NT2/D1 (cell line): ENCODE data around the gene MXD1.

ENCODE experiments used
- DNase-seq: peaks from one replicate; pipeline ENCODE4 v3.0.0-alpha.2; 2011; ENCODE audit warnings: low read depth, low spot score
- H3K27me3 ChIP-seq: 2 replicates; pipeline ENCODE4 v1.6.0; 2011; ENCODE audit warnings: mild to moderate bottlenecking; ENCODE audit not compliant: insufficient read length, insufficient read depth
- H3K36me3 ChIP-seq: 2 replicates; pipeline ENCODE4 v1.6.1; 2011; ENCODE audit warnings: mild to moderate bottlenecking, low read length, mixed read lengths; ENCODE audit not compliant: insufficient read depth, insufficient read length
- H3K4me1 ChIP-seq: 2 replicates; pipeline ENCODE4 v1.5.1; 2011; ENCODE audit not compliant: insufficient read depth, insufficient read length
- H3K4me3 ChIP-seq: 2 replicates; pipeline ENCODE4 v1.5.1; 2011; ENCODE audit warnings: low read depth; ENCODE audit not compliant: insufficient read length
- H3K9ac ChIP-seq: 2 replicates; pipeline ENCODE4 v1.6.0; 2011; ENCODE audit warnings: low read depth; ENCODE audit not compliant: insufficient read length
- H3K9me3 ChIP-seq: 2 replicates; pipeline ENCODE4 v1.5.1; 2011; ENCODE audit warnings: mild to moderate bottlenecking, low read length; ENCODE audit not compliant: insufficient read depth
- SUZ12 ChIP-seq: IDR thresholded peaks from 2 replicates; pipeline ENCODE4 v1.6.1; 2011; ENCODE audit not compliant: insufficient read length, insufficient read depth; ENCODE audit errors: extremely low read depth
- YY1 ChIP-seq: IDR thresholded peaks from 2 replicates; pipeline ENCODE4 v1.6.1; 2011; ENCODE audit not compliant: insufficient read length, insufficient read depth
- ZNF274 ChIP-seq: IDR thresholded peaks from 2 replicates; pipeline ENCODE4 v1.6.1; 2011; ENCODE audit warnings: mild to moderate bottlenecking, low read depth, low read length

Gene MXD1

DNA sequence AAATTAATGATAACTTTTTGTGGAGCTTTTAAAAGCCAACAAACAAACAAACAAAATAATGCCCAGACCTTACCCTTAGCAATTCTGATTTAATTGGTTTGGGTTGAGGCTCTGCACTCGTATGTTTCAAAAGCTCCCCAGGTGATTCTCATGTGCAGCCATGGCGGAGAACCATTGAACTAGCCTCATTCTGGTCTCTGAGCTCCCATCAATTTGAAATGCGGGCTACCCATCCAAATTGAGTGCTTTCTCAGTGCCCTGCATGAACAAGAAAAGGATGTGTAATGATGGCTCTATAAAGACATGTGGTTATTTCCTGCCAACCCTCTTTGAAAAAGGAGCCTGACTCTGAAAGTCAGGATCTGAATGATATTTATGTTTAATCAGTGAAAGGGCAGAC is 8.2 kb downstream of the MXD1 start:
- DNase-seq: no peak
- Histone ChIP-seq H3K4me1 (no peaks in the 10 kb centered on the region), H3K9me3 (no peaks in the 10 kb centered on the region), H3K9ac (no peak overlapping the region), H3K36me3 (peaks cover 6% of the 10 kb centered on the region), H3K4me3 (no peak overlapping the region), H3K27me3 (no peaks in the 10 kb centered on the region)
- TF ChIP-seq YY1 (no peak), SUZ12 (no peak), ZNF274 (no peak)

DNA sequence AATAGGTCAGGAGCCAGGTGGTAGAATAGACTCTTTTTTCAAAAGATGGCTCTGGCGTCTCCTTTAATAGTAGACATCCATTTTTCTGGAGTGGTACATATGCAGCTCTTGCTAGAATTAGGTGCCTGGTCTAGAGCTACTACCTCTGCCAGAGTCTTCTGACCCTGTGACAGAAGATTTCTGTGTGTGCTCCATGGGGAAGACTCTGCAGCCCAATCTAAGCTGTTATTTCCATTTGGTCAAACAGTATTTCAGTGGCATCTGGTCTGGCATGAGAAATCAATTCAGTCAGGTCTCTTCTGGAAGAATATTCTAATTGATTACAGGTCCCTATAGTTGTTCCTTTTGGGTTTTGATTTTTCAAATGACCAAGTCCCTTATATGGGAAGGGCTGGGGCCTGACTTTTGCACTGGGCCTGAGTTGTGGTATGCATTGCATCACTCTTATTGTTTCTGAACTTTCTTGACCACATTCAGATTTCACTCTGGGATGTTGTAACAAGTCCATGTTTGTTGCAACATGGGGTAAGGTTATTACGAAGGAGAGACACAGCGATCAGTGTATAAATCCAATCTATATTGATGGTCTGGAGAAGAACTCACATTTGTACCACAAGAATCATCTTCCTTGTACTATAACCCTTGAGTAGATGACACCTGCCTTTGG is 12.1 kb downstream of the MXD1 start:
- no peak for TF ChIP-seq SUZ12
- TF ChIP-seq ZNF274: no peak
- no peak for TF ChIP-seq YY1
- H3K4me1 ChIP-seq: no peaks in the 10 kb centered on the region
- H3K36me3 ChIP-seq: peaks cover 3% of the 10 kb centered on the region
- no peak for DNase-seq
- H3K27me3 ChIP-seq: no peaks in the 10 kb centered on the region
- no peak overlapping the region for H3K9ac ChIP-seq
- H3K9me3 ChIP-seq: no peaks in the 10 kb centered on the region
- no peak overlapping the region for H3K4me3 ChIP-seq

DNA sequence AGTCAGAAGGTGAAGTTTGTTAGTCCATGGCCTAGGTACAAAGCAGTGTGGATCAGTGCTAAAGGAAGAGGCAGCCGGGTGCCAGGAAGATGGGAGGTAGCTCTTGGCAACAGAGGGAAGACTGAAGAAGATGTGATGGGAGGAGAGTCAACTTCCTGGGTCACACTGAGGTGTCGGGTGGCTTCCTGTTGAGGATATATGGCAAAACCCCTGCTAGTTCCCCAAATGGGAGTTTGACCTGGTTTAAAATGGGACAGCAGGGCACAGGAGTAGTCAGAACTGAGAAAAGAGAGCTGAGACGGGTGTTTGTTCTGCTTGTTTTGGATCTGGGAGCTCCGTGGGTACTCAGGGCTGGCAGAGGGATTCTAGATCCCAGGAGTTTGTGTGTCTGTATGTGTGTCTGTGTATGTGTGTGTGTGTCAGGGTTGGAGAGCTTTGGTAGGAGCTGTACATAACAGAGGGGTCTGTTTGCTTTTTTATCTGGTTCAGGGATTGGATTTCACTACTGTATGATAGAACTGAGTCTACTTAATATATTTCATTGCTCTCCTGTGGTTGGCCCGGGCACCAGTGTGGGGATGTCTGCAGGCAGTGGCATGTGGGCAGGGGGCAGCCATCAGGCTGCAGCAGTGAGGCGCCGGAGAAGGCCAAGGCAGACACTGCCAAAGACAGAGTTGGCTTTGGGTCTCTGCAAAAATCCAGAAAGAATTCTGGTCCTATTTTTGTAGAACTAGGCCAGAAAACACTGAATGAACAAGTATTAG is 17.1 kb downstream of the MXD1 start:
- H3K36me3 ChIP-seq: no peaks in the 10 kb centered on the region

DNA sequence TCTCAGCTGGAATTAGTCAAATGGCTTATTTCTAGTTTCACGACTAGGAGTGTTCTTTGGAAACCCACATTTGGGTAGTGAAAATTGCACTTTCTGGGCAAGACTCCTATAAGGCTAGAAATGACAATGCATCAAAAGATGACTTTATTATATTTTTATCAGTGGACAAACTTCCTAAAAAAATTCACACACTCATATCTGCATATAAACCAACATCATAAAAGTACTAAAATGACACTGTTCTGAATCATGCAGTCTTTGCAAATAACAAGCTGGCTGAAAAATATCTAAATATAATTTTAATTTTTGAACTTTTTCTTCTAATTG is 17.6 kb downstream of the MXD1 start:
- Histone ChIP-seq H3K4me1 (no peaks in the 10 kb centered on the region), H3K9me3 (no peaks in the 10 kb centered on the region), H3K9ac (no peak overlapping the region), H3K4me3 (no peak overlapping the region), H3K36me3 (no peaks in the 10 kb centered on the region), H3K27me3 (no peaks in the 10 kb centered on the region)
- TF ChIP-seq SUZ12 (no peak), ZNF274 (no peak), YY1 (no peak)
- DNase-seq: no peak

More for the DNA sequence above, 17.1 kb downstream of the MXD1 start:
- no peaks in the 10 kb centered on the region for H3K9me3 ChIP-seq
- H3K4me1 ChIP-seq: no peaks in the 10 kb centered on the region
- no peak overlapping the region for H3K9ac ChIP-seq
- no peak for TF ChIP-seq ZNF274
- no peak for TF ChIP-seq YY1
- no peak for TF ChIP-seq SUZ12
- no peak overlapping the region for H3K4me3 ChIP-seq
- DNase-seq: no peak
- no peaks in the 10 kb centered on the region for H3K27me3 ChIP-seq

DNA sequence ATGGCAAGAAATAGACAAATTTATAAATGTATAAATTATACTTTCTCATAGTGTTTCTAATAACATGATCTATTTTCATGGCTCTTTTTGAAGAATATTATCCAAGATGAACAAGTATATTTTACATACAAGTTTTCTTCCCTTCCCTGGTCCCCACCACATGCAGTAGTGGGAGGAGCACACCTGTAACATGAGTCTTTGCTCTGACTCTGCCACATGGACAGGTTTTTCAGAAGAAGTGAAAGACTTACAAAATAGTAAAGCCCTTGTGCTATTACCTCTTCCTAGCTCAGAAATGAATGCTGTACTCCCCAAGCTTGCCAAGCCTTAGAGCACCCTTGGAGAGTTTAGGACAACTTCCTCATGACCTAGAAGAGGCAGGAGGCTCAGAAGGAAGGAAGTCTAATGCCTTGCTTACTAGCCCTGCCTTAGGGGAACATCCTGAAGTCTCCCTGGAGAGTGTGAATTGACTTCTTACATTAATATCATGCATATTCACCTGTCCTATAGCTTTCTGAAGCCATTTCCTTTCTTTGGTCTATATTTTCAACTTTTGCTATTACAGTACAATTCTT is 18.4 kb downstream of the MXD1 start:
- no peak overlapping the region for H3K9ac ChIP-seq
- no peaks in the 10 kb centered on the region for H3K4me1 ChIP-seq
- no peaks in the 10 kb centered on the region for H3K9me3 ChIP-seq
- H3K36me3 ChIP-seq: peaks cover 6% of the 10 kb centered on the region
- TF ChIP-seq SUZ12: no peak
- no peak for TF ChIP-seq YY1
- no peak for TF ChIP-seq ZNF274
- no peaks in the 10 kb centered on the region for H3K27me3 ChIP-seq
- no peak overlapping the region for H3K4me3 ChIP-seq
- DNase-seq: no peak

DNA sequence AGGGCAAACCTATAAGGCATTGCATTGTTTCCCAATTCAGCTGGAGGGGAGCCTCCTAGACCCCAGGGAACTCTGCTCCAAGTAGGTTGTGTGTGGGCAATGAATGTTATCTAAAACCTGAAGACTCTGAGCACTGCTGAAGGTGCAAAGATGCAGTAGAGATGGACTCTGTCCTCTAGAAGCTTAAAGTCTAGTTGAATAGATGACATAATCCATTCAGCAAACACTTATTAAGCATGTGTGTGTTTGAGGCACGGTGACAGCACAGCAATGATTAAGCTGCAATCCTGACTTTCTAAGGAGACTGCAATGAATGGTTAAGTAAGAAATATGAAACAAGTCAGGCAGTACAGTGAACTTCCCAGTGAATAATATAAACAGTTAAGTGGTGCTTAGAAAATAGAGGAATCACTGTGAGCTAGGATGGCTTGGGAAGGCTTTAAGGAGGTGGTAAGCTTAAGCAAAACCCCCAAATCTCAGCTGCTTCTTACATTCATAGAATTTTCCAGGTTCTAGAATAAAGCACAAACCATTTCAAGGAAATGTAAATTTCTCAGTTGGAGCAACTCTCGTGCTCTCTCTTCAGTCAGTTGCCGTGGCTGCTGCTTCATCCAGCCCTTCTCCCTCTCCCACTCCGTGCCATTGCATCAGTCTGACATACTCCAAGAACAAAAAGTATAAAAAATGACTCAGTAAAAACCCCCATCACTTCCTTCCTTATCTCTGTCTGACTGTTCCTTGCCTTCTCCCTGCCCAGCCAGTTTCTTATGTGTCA is 19.1 kb downstream of the MXD1 start:
- Histone ChIP-seq H3K36me3 (peaks cover 9% of the 10 kb centered on the region), H3K4me1 (no peaks in the 10 kb centered on the region), H3K27me3 (no peaks in the 10 kb centered on the region), H3K9me3 (no peaks in the 10 kb centered on the region), H3K9ac (no peak overlapping the region), H3K4me3 (no peak overlapping the region)
- TF ChIP-seq ZNF274: no peak
- no peak for TF ChIP-seq SUZ12
- no peak for TF ChIP-seq YY1
- no peak for DNase-seq

DNA sequence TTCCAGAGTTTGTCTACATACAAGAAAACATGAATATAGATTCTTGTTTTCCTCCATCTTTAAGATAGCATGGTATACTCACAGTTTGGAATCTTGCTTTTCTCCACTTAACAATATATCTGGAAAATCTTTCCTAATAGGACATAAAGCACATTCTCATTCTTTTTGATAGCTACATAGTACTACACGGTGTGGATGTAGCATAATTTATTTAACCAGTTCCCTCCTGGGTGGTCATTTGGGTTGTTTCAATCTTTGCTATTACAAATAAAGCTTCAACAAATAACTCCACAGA is 19.7 kb downstream of the MXD1 start:
- no peak for DNase-seq
- TF ChIP-seq SUZ12: no peak
- TF ChIP-seq YY1: no peak
- TF ChIP-seq ZNF274: no peak
- Histone ChIP-seq H3K4me1 (no peaks in the 10 kb centered on the region), H3K36me3 (peaks cover 9% of the 10 kb centered on the region), H3K9ac (no peak overlapping the region), H3K9me3 (no peaks in the 10 kb centered on the region), H3K4me3 (no peak overlapping the region), H3K27me3 (no peaks in the 10 kb centered on the region)
